HepG2 (cell line): Measurements from ENCODE around the gene XRCC5. TPM values are rescaled to one million over a fixed set of nuclear protein-coding genes. Genes with fewer than 3 reads are reported as not detected.

Experiments used
- DNMT1 ChIP-seq: sonication (generic); formaldehyde crosslinking; IDR thresholded peaks from 2 replicates; pipeline ENCODE4 v1.5.1; 2020; ENCODE audit warnings: mild to moderate bottlenecking, missing genetic modification reagents
- GABPA ChIP-seq, 2 experiments: IDR thresholded peaks; 2 replicates each; pipeline ENCODE4 v1.6.1; 2011 to 2016; ENCODE audit warnings: low read depth in 2 of 2, low read length in 1 of 2, missing biosample characterization in 1 of 2, missing genetic modification characterization in 1 of 2
- HOXD1 ChIP-seq: sonication (generic); formaldehyde crosslinking; IDR thresholded peaks from 2 replicates; pipeline ENCODE4 v1.5.0; 2020; ENCODE audit warnings: missing genetic modification reagents
- ISX ChIP-seq: sonication (generic); formaldehyde crosslinking; conservative IDR thresholded peaks from 2 replicates; pipeline ENCODE4 v1.5.0; 2020; ENCODE audit warnings: missing genetic modification reagents
- KDM6A ChIP-seq: IDR thresholded peaks from 2 replicates; pipeline ENCODE4 v1.6.1; 2016; ENCODE audit warnings: low read depth
- MATR3 ChIP-seq: sonication (generic); formaldehyde crosslinking; IDR thresholded peaks from 2 replicates; pipeline ENCODE4 v1.4.0; 2020; ENCODE audit warnings: missing genetic modification reagents
- MBD4 ChIP-seq: IDR thresholded peaks from 2 replicates; pipeline ENCODE4 v1.6.1; 2012; ENCODE audit warnings: low read length, inconsistent platforms, borderline replicate concordance
- NR2F1 ChIP-seq, 2 experiments: fragments of 450-650 bp in 1 of 2; formaldehyde crosslinking in 1 of 2; IDR thresholded peaks; 2 replicates each; pipeline versions ENCODE4 v1.5.0 to v1.6.1; 2016 to 2020; ENCODE audit warnings: mild to moderate bottlenecking in 1 of 2, missing compliant biosample characterization in 1 of 2, missing genetic modification reagents in 1 of 2, moderate library complexity in 1 of 2
- RAD21 ChIP-seq: fragments of 450-650 bp; formaldehyde crosslinking; IDR thresholded peaks from 2 replicates; pipeline ENCODE4 v1.5.0; 2020; ENCODE audit warnings: mild to moderate bottlenecking
- TBX3 ChIP-seq: fragments of 450-650 bp; IDR thresholded peaks from 2 replicates; pipeline ENCODE4 v1.6.1; 2017; ENCODE audit warnings: antibody characterized with exemption, mild to moderate bottlenecking, inconsistent platforms, borderline replicate concordance
- THAP11 ChIP-seq: IDR thresholded peaks from 2 replicates; pipeline ENCODE4 v1.6.1; 2016; ENCODE audit warnings: missing biosample characterization, missing genetic modification reagents
- THYN1 ChIP-seq: sonication (generic); formaldehyde crosslinking; IDR thresholded peaks from 2 replicates; pipeline ENCODE4 v1.8.1; 2023; ENCODE audit warnings: low read depth, mild to moderate bottlenecking, moderate library complexity, missing genetic modification reagents, borderline replicate concordance
- ZBTB20 ChIP-seq: sonication (generic); formaldehyde crosslinking; IDR thresholded peaks from 2 replicates; pipeline ENCODE4 v1.8.1; 2023; ENCODE audit warnings: missing genetic modification reagents, low read depth, mild to moderate bottlenecking, borderline replicate concordance
- ZFP36L2 ChIP-seq: sonication (generic); formaldehyde crosslinking; IDR thresholded peaks from 2 replicates; pipeline ENCODE4 v1.4.0; 2020; ENCODE audit warnings: missing genetic modification reagents
- ZNF333 ChIP-seq: sonication (generic); formaldehyde crosslinking; IDR thresholded peaks from 2 replicates; pipeline ENCODE4 v1.4.0; 2020; ENCODE audit warnings: mild to moderate bottlenecking, missing genetic modification reagents, borderline replicate concordance
- ZNF589 ChIP-seq: sonication (generic); formaldehyde crosslinking; conservative IDR thresholded peaks from 2 replicates; pipeline ENCODE4 v1.8.0; 2022; ENCODE audit warnings: mild to moderate bottlenecking, moderate library complexity, missing genetic modification reagents
- ZNF614 ChIP-seq: IDR thresholded peaks from 2 replicates; pipeline ENCODE4 v1.6.1; 2018; ENCODE audit warnings: missing biosample characterization, missing genetic modification reagents, inconsistent platforms, borderline replicate concordance
- ZNF644 ChIP-seq: IDR thresholded peaks from 2 replicates; pipeline ENCODE4 v1.6.1; 2016; ENCODE audit warnings: low read depth
- ZZZ3 ChIP-seq: sonication (generic); formaldehyde crosslinking; IDR thresholded peaks from 2 replicates; pipeline ENCODE4 v1.4.0; 2020; ENCODE audit warnings: missing genetic modification reagents, mild to moderate bottlenecking, borderline replicate concordance
- polyA plus RNA-seq, 8 experiments: library from polyadenylated mRNA; depleted of rRNA in 3 of 8; stranded (reverse) in 7 of 8; unstranded in 1 of 8; fragments of >200 nt; fragmentation: Illumina TruSeq in 4 of 8; extraction: Trizol in 4 of 8; gene quantifications; 2 replicates each; pipeline versions ENCODE4 v1.2.1 to v1.2.3, GENCODE V29; 2011 to 2016; ENCODE audit warnings: low read depth in 4 of 8, missing spikeins in 1 of 8, mixed read lengths in 1 of 8; ENCODE audit not compliant: insufficient read depth in 1 of 8
- total RNA-seq, 5 experiments: library from RNA; depleted of rRNA; stranded (reverse); fragments of >200 nt; fragmentation: Illumina TruSeq; extraction: Trizol; gene quantifications; 2 replicates each; pipeline ENCODE4 v1.2.3, GENCODE V29; 2016; ENCODE audit warnings: low read depth in 1 of 5
- TF ChIP-seq, protein P1 (sequence below): sonication (generic); formaldehyde crosslinking; IDR thresholded peaks from 2 replicates; pipeline ENCODE4 v1.5.0; 2020; ENCODE audit warnings: missing genetic modification reagents, mild to moderate bottlenecking, borderline replicate concordance
- TF ChIP-seq, protein P2 (sequence below): IDR thresholded peaks from 2 replicates; pipeline ENCODE4 v1.6.1; 2016; ENCODE audit warnings: control low read depth
- TF ChIP-seq, protein P3 (sequence below): IDR thresholded peaks from 2 replicates; pipeline ENCODE4 v1.6.1; 2012; ENCODE audit warnings: low read depth, low read length, improper control_type of control experiment
- TF ChIP-seq, protein P4 (sequence below): sonication (generic); formaldehyde crosslinking; IDR thresholded peaks from 2 replicates; pipeline ENCODE4 v1.4.0; 2020; ENCODE audit warnings: missing genetic modification reagents
- TF ChIP-seq, protein P5 (sequence below): sonication (generic); formaldehyde crosslinking; IDR thresholded peaks from 2 replicates; pipeline ENCODE4 v1.9.0; 2021; ENCODE audit warnings: missing genetic modification reagents, borderline replicate concordance

The XRCC5 gene
- total and polyA plus RNA-seq, 2 of the 13 experiments (the other 11 are each of a cell fraction or from before 2014, with no cell fraction given): 264 to 454 TPM

DNA sequence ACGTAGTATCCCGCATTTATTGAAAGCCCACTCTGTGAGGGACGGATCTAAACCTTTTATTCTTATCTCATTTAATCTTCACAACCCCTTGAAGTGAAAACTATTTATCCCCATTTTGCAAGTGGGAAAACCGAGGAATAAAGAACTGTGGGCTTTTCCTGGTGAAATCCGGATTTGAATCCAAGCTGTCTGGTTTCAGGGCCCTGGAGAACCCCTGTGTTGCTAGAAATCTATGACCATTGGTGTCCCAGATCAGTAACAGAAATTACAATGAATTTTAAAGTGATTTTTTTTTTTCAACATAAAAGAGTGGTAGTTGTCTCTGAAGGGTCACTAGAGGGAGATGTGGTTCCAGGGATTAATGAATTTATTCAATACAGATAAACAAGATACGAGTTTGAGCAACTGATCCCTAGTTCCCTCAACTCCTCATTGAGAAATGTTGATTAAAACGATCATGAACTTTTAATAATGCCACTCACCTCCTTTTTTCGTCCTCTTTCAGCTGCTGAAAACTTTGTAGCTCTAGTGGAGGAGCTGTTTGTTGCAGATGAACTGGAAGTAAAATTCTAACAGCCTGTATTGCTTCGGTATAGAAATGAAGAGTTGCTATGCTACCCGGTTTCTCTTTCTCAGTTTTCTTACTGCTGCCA, 940 bp downstream of the XRCC5 start (continued):
- TF ChIP-seq ZNF614 (CRISPR knock-in tag): 0 out of 2 replicates have a peak, but pooled peaks have one; percentile 16
- no peak for TF ChIP-seq MATR3 (CRISPR knock-in tag)
- TF ChIP-seq DNMT1: no peak
- no peak for TF ChIP-seq HOXD1 (CRISPR knock-in tag)
- no peak for TF ChIP-seq ZNF589 (CRISPR knock-in tag)
- TF ChIP-seq ZZZ3 (CRISPR knock-in tag): no peak
- TF ChIP-seq KDM6A: no peak
- TF ChIP-seq THAP11: no peak
- TF ChIP-seq, protein P1, sequence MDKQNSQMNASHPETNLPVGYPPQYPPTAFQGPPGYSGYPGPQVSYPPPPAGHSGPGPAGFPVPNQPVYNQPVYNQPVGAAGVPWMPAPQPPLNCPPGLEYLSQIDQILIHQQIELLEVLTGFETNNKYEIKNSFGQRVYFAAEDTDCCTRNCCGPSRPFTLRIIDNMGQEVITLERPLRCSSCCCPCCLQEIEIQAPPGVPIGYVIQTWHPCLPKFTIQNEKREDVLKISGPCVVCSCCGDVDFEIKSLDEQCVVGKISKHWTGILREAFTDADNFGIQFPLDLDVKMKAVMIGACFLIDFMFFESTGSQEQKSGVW: no peak
- TF ChIP-seq ZFP36L2 (CRISPR knock-in tag): 0 out of 2 replicates have a peak, but pooled peaks have one; percentile 19
- TF ChIP-seq TBX3: no peak
- TF ChIP-seq ZNF644 (CRISPR knock-in tag): no peak
- TF ChIP-seq, protein P2, sequence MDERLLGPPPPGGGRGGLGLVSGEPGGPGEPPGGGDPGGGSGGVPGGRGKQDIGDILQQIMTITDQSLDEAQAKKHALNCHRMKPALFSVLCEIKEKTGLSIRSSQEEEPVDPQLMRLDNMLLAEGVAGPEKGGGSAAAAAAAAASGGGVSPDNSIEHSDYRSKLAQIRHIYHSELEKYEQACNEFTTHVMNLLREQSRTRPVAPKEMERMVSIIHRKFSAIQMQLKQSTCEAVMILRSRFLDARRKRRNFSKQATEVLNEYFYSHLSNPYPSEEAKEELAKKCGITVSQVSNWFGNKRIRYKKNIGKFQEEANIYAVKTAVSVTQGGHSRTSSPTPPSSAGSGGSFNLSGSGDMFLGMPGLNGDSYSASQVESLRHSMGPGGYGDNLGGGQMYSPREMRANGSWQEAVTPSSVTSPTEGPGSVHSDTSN (CRISPR knock-in tag): no peak
- TF ChIP-seq ZBTB20: no peak
- 0 out of 2 replicates have a peak, but pooled peaks have one; percentile 15 for TF ChIP-seq RAD21 (CRISPR knock-in tag)
- TF ChIP-seq, protein P3, sequence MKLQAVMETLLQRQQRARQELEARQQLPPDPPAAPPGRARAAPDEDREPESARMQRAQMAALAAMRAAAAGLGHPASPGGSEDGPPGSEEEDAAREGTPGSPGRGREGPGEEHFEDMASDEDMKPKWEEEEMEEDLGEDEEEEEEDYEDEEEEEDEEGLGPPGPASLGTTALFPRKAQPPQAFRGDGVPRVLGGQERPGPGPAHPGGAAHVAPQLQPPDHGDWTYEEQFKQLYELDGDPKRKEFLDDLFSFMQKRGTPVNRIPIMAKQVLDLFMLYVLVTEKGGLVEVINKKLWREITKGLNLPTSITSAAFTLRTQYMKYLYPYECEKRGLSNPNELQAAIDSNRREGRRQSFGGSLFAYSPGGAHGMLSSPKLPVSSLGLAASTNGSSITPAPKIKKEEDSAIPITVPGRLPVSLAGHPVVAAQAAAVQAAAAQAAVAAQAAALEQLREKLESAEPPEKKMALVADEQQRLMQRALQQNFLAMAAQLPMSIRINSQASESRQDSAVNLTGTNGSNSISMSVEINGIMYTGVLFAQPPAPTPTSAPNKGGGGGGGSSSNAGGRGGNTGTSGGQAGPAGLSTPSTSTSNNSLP: peak; percentile 74
- peak; percentile 76 for TF ChIP-seq MBD4
- TF ChIP-seq NR2F1 (CRISPR knock-in tag; IDR thresholded peaks at IDR 0.05): no peak
- TF ChIP-seq ZNF333 (CRISPR knock-in tag): no peak
- no peak for TF ChIP-seq GABPA (IDR thresholded peaks at IDR 0.05; ENCODE audit: low read depth, low read length)
- TF ChIP-seq GABPA (CRISPR knock-in tag; IDR thresholded peaks at IDR 0.05; ENCODE audit: low read depth): 0 out of 2 replicates have a peak, but pooled peaks have one; percentile 11
- TF ChIP-seq, protein P4, sequence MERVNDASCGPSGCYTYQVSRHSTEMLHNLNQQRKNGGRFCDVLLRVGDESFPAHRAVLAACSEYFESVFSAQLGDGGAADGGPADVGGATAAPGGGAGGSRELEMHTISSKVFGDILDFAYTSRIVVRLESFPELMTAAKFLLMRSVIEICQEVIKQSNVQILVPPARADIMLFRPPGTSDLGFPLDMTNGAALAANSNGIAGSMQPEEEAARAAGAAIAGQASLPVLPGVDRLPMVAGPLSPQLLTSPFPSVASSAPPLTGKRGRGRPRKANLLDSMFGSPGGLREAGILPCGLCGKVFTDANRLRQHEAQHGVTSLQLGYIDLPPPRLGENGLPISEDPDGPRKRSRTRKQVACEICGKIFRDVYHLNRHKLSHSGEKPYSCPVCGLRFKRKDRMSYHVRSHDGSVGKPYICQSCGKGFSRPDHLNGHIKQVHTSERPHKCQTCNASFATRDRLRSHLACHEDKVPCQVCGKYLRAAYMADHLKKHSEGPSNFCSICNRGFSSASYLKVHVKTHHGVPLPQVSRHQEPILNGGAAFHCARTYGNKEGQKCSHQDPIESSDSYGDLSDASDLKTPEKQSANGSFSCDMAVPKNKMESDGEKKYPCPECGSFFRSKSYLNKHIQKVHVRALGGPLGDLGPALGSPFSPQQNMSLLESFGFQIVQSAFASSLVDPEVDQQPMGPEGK: no peak
- TF ChIP-seq, protein P5, sequence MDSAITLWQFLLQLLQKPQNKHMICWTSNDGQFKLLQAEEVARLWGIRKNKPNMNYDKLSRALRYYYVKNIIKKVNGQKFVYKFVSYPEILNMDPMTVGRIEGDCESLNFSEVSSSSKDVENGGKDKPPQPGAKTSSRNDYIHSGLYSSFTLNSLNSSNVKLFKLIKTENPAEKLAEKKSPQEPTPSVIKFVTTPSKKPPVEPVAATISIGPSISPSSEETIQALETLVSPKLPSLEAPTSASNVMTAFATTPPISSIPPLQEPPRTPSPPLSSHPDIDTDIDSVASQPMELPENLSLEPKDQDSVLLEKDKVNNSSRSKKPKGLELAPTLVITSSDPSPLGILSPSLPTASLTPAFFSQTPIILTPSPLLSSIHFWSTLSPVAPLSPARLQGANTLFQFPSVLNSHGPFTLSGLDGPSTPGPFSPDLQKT: no peak
- no peak for TF ChIP-seq ISX (CRISPR knock-in tag)
- TF ChIP-seq THYN1 (CRISPR knock-in tag): no peak
